Measurements from ENCODE around the gene ABCB6.

DNA sequence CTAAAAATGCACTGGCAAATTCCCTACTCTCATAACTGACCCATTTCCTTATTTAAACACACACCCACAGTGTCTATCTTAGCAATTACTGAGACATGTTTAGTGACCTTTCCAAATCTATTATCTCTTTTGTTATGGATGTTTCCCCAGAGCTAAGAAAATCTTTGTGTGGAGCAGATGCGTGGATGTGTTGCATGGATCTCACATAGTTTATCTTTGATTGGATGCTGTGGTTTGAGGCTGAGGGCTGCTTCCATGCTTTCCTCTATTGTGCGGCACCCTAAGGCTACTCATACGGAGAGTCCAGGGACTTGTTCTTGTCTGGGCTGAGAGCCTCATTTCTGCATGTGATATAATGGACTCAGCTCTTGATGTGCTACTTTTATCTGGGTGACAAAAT lies 15.6 kb upstream of the ABCB6 start:
- TF ChIP-seq EP300 (IDR thresholded peaks at IDR 0.05) (no peak), POLR2AphosphoS5 (IDR thresholded peaks at IDR 0.05) (no peak)
- TF ChIP-seq, protein P1, sequence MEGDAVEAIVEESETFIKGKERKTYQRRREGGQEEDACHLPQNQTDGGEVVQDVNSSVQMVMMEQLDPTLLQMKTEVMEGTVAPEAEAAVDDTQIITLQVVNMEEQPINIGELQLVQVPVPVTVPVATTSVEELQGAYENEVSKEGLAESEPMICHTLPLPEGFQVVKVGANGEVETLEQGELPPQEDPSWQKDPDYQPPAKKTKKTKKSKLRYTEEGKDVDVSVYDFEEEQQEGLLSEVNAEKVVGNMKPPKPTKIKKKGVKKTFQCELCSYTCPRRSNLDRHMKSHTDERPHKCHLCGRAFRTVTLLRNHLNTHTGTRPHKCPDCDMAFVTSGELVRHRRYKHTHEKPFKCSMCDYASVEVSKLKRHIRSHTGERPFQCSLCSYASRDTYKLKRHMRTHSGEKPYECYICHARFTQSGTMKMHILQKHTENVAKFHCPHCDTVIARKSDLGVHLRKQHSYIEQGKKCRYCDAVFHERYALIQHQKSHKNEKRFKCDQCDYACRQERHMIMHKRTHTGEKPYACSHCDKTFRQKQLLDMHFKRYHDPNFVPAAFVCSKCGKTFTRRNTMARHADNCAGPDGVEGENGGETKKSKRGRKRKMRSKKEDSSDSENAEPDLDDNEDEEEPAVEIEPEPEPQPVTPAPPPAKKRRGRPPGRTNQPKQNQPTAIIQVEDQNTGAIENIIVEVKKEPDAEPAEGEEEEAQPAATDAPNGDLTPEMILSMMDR (IDR thresholded peaks at IDR 0.05): no peak

Data from esophagus muscularis mucosa (tissue), 4 donors.